Subcutaneous adipose tissue (tissue), 4 donors: ENCODE results near the gene OR8D2. TPM values are rescaled to one million over a fixed set of nuclear protein-coding genes. Genes with fewer than 3 reads are reported as not detected.

Experiments
- total RNA-seq, 4 donors: library from RNA; depleted of rRNA; stranded (reverse); fragments of >200 nt; gene quantifications; one replicate each; pipeline ENCODE4 v1.1.0, GENCODE V29; 2016
- TF ChIP-seq, protein P1 (sequence below): fragments of 450-650 bp; IDR thresholded peaks from one replicate; pipeline ENCODE4 v1.5.1; 2016; ENCODE audit warnings: low read depth, mild to moderate bottlenecking, control low read depth, antibody characterized with exemption, moderate library complexity

Gene OR8D2, protein sequence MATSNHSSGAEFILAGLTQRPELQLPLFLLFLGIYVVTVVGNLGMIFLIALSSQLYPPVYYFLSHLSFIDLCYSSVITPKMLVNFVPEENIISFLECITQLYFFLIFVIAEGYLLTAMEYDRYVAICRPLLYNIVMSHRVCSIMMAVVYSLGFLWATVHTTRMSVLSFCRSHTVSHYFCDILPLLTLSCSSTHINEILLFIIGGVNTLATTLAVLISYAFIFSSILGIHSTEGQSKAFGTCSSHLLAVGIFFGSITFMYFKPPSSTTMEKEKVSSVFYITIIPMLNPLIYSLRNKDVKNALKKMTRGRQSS
- total RNA-seq = not detected

DNA sequence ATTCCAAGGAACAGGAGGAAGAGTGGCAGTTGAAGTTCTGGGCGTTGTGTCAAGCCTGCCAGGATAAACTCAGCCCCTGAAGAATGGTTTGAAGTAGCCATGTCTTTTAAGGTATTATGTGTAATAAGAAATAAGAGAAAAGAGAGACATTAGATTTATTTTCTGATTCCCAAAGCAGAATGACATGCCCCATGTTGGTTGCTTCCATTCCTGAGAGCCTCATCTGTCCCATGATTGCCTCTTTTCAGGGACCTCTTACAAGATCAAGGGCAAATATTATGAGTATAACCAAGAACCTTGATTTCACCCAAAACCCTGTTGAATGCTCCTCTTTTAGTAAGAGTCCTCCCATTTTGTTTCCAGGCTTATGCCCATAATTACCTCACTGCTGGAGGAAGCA, at the start of gene OR8D2:
Gene OR8D2 (minus strand): TSS at position 101 of the 400 bp plus-strand sequence. CDS start 0 bp downstream, at position 101.
- TF ChIP-seq, protein P1, sequence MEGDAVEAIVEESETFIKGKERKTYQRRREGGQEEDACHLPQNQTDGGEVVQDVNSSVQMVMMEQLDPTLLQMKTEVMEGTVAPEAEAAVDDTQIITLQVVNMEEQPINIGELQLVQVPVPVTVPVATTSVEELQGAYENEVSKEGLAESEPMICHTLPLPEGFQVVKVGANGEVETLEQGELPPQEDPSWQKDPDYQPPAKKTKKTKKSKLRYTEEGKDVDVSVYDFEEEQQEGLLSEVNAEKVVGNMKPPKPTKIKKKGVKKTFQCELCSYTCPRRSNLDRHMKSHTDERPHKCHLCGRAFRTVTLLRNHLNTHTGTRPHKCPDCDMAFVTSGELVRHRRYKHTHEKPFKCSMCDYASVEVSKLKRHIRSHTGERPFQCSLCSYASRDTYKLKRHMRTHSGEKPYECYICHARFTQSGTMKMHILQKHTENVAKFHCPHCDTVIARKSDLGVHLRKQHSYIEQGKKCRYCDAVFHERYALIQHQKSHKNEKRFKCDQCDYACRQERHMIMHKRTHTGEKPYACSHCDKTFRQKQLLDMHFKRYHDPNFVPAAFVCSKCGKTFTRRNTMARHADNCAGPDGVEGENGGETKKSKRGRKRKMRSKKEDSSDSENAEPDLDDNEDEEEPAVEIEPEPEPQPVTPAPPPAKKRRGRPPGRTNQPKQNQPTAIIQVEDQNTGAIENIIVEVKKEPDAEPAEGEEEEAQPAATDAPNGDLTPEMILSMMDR = no peak

DNA sequence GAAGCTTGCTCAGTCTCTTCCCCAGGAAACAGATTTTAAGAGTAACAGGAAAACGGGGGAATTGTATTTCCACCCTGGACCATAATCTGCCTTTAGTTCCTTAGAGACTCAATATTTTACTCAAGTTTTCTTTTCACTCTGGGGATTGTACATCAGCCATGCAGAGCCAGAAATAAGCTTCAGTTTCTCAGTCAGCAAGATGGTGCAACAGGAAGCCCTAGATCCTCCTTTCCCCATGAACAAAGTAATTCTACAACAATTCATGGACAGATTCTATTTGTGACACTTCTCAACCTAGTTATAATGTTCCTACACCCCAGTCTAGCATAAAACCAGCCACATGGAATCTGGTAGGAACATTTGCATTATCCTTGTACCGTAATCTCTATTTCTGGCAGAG, 39.6 kb upstream of the OR8D2 start:
- TF ChIP-seq, protein P1 = no peak

DNA sequence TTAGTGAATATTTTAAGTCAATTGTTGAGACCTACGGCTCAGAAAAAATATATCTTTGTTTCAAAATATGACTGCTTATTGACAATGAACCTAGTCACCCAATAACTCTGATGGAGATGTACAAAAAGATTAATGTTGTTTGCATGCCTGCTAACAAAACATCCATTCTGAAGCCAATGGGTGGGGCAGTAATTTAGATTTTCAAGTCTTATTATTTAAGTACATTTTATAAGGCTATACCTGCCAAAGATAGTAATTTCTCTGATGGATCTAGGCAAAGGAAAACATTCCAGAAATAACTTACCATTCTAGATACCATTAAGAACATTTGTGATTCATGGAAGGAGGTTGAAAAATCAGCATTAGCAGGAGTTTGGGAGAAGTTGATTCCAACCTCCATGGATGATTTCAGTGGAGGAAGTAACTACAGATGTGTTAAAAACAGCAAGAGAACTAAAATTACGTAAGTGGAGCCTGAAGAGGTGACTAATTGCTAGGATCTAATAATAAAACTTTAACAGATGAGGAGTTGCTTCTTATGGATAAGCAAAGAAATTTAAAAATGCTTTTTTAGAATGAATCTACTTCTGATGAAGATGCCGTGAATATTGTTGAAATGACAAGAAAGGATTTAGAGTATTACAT, 26.4 kb upstream of the OR8D2 start:
- TF ChIP-seq, protein P1 = no peak

DNA sequence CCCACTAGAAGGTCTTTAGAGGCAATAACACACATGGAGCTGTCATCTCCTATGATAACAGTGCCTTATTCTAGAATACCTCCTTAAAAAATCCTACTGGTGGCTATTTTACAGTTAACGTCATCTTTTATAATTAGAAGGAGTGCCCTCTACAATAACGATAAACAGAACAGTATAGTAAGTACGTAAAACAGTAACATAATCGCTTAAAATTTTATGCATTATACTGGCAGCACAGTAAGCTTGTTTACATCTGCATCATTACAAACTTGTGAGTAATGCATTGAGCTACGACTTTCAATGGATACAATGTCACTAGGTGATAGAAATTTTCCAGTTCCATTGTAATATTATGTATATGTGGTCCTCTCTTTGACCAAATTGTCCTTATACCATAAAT, 24.3 kb upstream of the OR8D2 start:
- TF ChIP-seq, protein P1 = no peak

DNA sequence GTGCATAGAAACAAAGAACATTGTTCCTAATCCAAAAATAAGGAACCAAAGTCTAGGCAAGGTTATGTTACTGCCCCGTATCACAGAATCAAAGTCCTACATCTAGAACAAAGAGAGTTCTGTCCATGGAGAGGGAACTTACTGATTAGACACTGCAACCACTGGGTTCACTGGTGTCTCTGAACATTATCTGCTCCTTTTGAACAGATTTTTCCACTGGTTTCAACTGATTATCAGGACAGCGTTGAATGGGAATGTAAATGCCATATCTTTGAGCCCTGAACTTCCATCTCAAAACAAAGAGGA, 20.1 kb upstream of the OR8D2 start:
- TF ChIP-seq, protein P1 = no peak

DNA sequence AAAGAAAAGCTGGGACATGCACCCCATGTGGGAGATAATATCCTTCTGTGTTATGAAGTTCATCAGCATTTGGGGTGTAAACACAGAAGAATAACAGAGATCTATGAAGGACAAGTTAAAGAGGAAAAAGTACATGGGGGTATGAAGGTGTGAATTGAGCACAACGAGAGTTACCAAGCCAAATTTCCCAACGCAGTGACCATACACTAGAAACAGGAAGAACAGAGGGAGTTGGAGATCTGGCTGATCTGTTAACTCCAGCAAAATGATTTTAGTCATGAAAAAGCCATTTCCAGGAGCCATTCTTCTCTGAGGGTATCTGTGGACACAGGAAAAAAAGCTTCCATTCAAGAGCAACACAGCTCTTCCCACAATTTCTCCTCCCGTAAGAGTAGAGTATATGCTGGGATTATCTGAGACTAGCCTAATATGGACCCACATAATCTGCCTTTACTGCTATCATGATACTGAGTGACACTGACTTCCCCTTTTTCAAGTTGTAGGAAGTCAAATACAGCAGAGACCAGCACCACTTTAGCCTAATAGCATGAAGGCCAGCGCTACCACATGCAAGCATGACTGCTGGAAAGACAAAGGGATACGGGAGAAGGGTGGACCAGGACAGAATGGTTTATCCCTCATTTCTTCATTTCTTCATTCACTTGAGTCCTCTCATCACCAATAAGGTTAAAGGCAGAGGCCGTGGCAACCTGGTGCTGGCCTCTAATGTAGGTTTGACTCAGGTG, 19.6 kb upstream of the OR8D2 start:
- TF ChIP-seq, protein P1 = no peak

DNA sequence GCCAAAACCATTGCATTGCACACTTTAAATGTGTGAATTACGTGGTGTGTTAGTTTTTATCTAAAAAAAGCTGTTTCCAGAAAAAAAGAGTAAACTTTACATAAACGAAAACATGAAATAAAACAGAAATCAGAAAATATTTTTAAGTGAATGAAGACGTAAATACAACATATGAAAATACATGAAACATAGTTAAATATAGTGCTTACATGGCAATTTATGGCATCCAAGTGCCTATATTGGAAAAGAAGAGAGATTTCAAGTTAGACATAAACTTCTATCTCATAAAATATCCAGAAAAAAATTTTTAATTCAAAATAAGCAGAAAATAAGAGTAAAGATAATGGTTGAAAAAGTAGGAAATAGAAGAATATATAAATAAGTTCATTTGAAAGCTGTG, 11.9 kb upstream of the OR8D2 start:
- TF ChIP-seq, protein P1 = no peak
